NCI-H774 (cell line): ENCODE results near the gene SOX18.
"Not testable (repeated sequence)": the region's sequence is repeated elsewhere in the genome, so short reads cannot be mapped to it uniquely, and the experiment has no call there.

Experiments used
- DNase-seq: peaks from one replicate; lab custom pipeline; 2025; lab: John Stamatoyannopoulos, UW

Gene SOX18

GRCh38 chr20:64021124-64021975, 28.1 kb downstream of the SOX18 start:
- DNase-seq = no peak

DNA sequence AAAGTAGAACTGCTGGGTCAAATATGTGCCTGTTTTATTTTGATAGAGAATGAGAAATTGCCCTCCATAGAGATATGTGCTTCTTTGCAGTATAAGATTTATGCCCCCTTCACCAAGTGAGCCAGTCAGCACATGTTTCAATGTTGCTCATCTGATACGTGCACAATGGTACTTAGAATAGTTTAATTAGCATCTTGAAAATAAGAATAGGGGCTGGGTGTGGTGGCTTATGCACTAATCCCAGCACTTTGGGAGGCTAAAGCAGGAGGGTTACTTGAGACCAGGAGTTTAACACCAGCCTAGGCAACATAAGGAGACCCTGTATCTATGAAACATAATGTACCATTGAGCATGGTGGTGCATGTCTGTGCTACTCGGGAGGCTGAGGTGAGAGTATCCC, 33.8 kb downstream of the SOX18 start:
- no peak for DNase-seq

GRCh38 chr20:64012385-64013154, 36.9 kb downstream of the SOX18 start:
- not testable (repeated sequence) for DNase-seq

DNA sequence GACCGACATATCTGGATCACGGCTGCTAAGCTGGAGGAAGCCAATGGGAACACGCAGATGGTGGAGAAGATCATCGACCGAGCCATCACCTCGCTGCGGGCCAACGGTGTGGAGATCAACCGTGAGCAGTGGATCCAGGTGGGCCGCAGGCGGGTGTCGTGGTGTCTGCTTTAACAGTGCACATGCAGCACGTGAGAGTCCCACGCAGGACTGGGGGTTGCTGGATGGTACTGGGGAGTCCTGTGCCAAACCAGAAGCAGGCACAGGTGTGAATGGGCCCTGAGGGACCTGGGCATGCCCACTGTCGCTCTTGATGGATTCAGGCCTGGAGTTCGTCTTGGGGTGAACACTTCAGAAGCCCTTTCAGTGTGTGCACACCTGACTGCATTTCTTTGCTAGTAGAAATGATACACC, 38.1 kb downstream of the SOX18 start:
- DNase-seq = no peak

DNA sequence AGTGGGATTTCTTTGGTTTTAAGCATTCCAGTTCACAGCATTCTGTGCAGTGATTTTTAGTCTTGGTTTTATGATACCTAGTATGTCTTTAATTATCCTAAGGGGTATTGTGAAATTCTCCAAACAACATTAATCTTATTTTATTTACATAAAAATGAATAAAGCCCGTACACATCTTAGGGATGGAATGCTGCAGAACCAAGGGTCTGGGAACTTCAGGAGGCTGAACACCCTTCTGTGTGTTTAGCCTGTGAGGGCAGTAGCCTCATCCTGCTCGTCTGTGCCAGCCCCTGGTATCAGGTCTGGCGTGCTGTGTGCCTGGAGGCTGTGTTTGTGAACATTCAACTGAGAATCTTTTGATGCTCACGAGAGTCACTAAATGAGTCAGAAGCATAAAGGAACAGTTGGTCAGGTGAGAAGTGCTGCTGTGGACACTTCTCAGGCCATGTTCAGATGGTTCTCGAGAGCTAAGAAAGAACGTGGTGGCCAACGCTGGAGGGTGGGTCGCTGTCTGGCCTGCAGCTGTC, 38.7 kb downstream of the SOX18 start:
- DNase-seq = no peak

GRCh38 chr20:64009811-64010387, 39.5 kb downstream of the SOX18 start:
- no peak for DNase-seq

DNA sequence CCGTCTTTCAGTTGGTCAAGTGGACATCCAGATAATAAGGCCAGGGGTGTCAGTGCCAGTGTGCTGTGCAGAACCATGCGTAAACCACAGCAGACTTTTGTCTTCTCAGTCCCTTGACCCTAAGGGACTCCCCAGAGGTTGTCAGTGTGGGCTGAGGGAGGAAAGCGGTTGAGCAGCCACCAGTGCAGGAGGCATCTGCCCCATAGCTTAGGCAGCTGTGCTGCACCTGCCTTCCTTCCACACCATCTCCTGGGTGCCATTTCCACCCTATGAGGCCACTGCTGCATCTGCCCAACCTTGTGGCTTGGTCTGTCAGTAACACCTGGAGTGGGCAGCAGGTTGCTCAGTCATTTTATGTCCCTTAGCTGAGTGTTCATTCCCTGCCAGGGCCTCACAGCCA, 42.5 kb downstream of the SOX18 start:
- no peak for DNase-seq

DNA sequence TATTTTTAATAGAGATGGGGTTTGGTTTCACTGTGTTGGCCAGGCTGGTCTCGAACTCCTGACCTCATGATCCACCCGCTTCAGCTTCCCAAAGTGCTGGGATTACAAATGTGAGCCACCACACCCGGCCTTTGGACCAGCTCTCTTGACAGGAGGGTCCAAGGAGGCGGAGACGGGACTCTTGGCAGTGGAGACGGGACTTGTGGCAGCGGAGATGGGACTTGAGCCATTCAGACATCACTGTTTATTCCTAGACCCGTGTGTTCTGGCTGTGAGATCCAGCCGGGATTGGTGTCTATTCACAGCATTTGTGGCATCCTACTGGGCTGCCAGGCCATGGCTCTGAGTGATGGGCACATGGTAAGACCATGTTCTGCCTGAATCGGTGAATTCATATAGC, 42.9 kb downstream of the SOX18 start:
- DNase-seq = no peak

DNA sequence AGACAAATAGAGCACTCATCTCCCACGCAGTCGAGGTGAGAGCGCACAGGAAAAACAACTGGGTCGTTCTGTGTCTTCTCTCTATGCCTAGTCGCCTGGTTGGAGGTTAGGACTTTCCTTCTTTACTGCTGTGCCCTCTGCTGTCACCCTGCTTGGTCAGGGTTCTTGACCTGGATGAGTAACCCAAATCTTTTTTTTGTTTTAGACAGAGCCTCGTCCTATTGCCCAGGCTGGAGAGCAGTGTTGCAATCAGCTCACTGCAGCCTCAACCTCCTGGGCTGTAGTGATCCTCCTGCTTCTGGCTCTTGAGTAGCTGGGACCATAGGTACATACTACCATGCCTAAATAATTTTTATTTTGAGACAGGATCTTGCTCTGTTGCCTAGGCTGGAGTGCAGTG, 44.0 kb downstream of the SOX18 start:
- DNase-seq = no peak

DNA sequence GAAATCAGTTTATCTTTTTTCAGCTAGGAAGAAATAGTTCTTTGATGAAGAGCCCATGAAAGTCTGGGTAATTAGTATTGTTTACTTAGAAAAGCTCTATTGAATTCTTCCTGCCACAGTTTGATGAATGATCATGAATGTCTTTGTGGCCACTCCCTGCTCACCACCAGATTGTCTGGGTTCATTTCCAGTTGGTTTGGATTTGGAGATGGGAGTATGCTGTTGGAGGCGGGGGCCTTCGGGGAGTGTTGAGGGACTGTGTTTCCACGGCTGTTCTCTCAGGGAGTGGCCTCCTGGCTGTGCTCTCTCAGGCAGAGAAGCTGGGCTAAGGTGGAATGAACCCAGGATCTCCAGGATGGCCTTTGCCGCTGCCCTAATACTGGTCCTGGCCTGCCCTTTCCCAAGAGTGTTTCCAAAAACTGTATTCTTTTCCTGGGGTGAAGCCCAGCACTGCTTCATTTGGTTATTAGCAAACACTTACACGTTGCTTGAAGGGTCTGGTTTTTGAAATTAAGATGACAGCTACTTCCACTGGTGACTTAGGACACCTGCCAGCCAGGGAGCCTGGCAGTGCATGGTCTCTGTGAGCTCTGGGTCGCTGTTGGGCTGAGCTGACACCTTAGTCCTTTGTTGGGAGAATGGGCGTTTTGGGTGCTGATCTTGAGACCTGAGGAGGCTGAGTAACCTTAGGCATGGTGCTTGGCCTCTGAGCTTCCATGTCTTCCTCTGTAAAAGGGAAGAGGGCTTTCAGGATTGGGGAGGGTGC, 45.3 kb downstream of the SOX18 start:
- no peak for DNase-seq

DNA sequence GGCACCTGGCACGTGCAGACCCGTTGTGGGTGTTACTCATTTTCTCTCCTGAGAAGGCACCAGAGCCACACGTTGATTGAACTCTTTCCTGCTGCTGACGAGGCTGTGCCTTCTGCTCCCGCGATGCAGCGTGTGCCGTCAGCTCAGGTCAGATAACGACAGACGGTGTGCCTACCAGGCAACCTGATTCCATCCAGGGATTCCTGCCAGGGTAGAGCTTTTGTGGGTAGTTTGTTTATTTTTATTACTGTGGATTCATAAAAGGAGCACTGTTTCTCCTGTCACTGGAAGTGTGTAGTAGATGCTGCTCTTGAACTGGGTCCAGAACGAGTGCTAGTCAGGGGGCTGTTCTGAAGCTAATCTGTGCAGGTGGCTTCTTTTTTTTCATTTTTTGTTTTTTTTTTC, 47.8 kb downstream of the SOX18 start:
- no peak for DNase-seq

GRCh38 chr20:64000906-64001305, 48.5 kb downstream of the SOX18 start:
- no peak for DNase-seq
